WTC11 (cell line): ENCODE results near the gene MYH10. TPM values are rescaled to one million over a fixed set of nuclear protein-coding genes. Genes with fewer than 3 reads are reported as not detected.

Experiments
- ATAC-seq: fragments of 200-7000 bp; cut with Tn5 transposase; 2 replicates; pipeline ENCODE4 v1.10.0; 2021; ENCODE audit warnings: mild to moderate bottlenecking, moderate library complexity
- CTCF ChIA-PET: fragments of 300-600 bp; sonication (Branson Sonifier 250); formaldehyde crosslinking; loops from one replicate; lab custom pipeline; 2021; ENCODE audit warnings: antibody characterized with exemption; lab: Charles Lee
- POLR2A ChIA-PET: fragments of 350-600 bp; sonication (Branson Sonifier 250); formaldehyde crosslinking; loops from one replicate; lab custom pipeline; 2021; ENCODE audit warnings: antibody characterized with exemption; lab: Charles Lee
- DNase-seq: peaks from one replicate; pipeline ENCODE4 v3.0.0; 2021; ENCODE audit warnings: low spot score
- H3K27ac Mint-ChIP-seq: 2 replicates; pipeline ENCODE4 v1.8.0; 2021; ENCODE audit warnings: mixed read lengths
- H3K27me3 Mint-ChIP-seq: 2 replicates; pipeline ENCODE4 v1.8.0; 2021; ENCODE audit warnings: low read depth, mild to moderate bottlenecking, moderate library complexity, mixed read lengths
- H3K36me3 Mint-ChIP-seq: 2 replicates; pipeline ENCODE4 v1.8.0; 2021; ENCODE audit warnings: mixed read lengths
- H3K4me1 Mint-ChIP-seq: 2 replicates; pipeline ENCODE4 v1.8.0; 2022; ENCODE audit warnings: mixed read lengths
- H3K4me3 Mint-ChIP-seq: 2 replicates; pipeline ENCODE4 v1.8.0; 2021; ENCODE audit warnings: mild to moderate bottlenecking, moderate library complexity, mixed read lengths
- H3K9me3 Mint-ChIP-seq: 2 replicates; pipeline ENCODE4 v1.8.0; 2021; ENCODE audit warnings: mixed read lengths
- ATF2 ChIP-seq: sonication (generic); formaldehyde crosslinking; IDR thresholded peaks from 2 replicates; pipeline ENCODE4 v1.8.1; 2022; ENCODE audit warnings: low read depth, missing genetic modification reagents, borderline replicate concordance
- CREB1 ChIP-seq: sonication (generic); formaldehyde crosslinking; IDR thresholded peaks from 2 replicates; pipeline ENCODE4 v1.8.0; 2023; ENCODE audit warnings: mild to moderate bottlenecking, missing genetic modification reagents
- E2F5 ChIP-seq: sonication (generic); formaldehyde crosslinking; IDR thresholded peaks from 2 replicates; pipeline ENCODE4 v1.8.1; 2022; ENCODE audit warnings: mild to moderate bottlenecking, moderate library complexity, missing genetic modification reagents
- FOXJ3 ChIP-seq: sonication (generic); formaldehyde crosslinking; IDR thresholded peaks from 2 replicates; pipeline ENCODE4 v1.9.0; 2021; ENCODE audit warnings: missing genetic modification reagents, mild to moderate bottlenecking, borderline replicate concordance
- FOXK1 ChIP-seq: sonication (generic); formaldehyde crosslinking; IDR thresholded peaks from 2 replicates; pipeline ENCODE4 v1.8.0; 2022; ENCODE audit warnings: mild to moderate bottlenecking, moderate library complexity, missing genetic modification reagents
- FOXP1 ChIP-seq: sonication (generic); formaldehyde crosslinking; IDR thresholded peaks from 2 replicates; pipeline ENCODE4 v1.8.0; 2022; ENCODE audit warnings: missing genetic modification reagents, mild to moderate bottlenecking, moderate library complexity, borderline replicate concordance
- NFE2L1 ChIP-seq: sonication (generic); formaldehyde crosslinking; IDR thresholded peaks from 2 replicates; pipeline ENCODE4 v1.8.1; 2023; ENCODE audit warnings: missing genetic modification reagents
- NFYB ChIP-seq: sonication (generic); formaldehyde crosslinking; conservative IDR thresholded peaks from 2 replicates; pipeline ENCODE4 v1.8.0; 2022; ENCODE audit warnings: low read depth, missing genetic modification reagents
- NR1H2 ChIP-seq: sonication (generic); formaldehyde crosslinking; IDR thresholded peaks from 2 replicates; pipeline ENCODE4 v1.9.0; 2021; ENCODE audit warnings: mild to moderate bottlenecking, moderate library complexity, missing genetic modification reagents
- OVOL2 ChIP-seq: fragments of 250-450 bp; sonication (Bioruptor Pico); IDR thresholded peaks from 2 replicates; pipeline ENCODE4 v1.9.0; 2021; ENCODE audit warnings: mild to moderate bottlenecking, borderline replicate concordance
- RELA ChIP-seq: sonication (generic); formaldehyde crosslinking; IDR thresholded peaks from 2 replicates; pipeline ENCODE4 v1.8.1; 2022; ENCODE audit warnings: missing genetic modification reagents, mild to moderate bottlenecking, borderline replicate concordance
- RORB ChIP-seq: fragments of 250-450 bp; sonication (Bioruptor Pico); IDR thresholded peaks from 2 replicates; pipeline ENCODE4 v1.9.0; 2021; ENCODE audit warnings: mild to moderate bottlenecking
- TCF7 ChIP-seq: sonication (generic); formaldehyde crosslinking; IDR thresholded peaks from 2 replicates; pipeline ENCODE4 v1.8.0; 2022; ENCODE audit warnings: mild to moderate bottlenecking, low read depth, missing genetic modification reagents, moderate library complexity
- TEAD1 ChIP-seq: sonication (generic); formaldehyde crosslinking; IDR thresholded peaks from 2 replicates; pipeline ENCODE4 v1.8.0; 2022; ENCODE audit warnings: mild to moderate bottlenecking, missing genetic modification reagents
- USF1 ChIP-seq: sonication (generic); formaldehyde crosslinking; IDR thresholded peaks from 2 replicates; pipeline ENCODE4 v1.8.0; 2022; ENCODE audit warnings: mild to moderate bottlenecking, missing genetic modification reagents
- ZBTB21 ChIP-seq: sonication (generic); formaldehyde crosslinking; IDR thresholded peaks from 2 replicates; pipeline ENCODE4 v1.8.1; 2023; ENCODE audit warnings: mild to moderate bottlenecking, missing genetic modification reagents, borderline replicate concordance
- ZBTB43 ChIP-seq: sonication (generic); formaldehyde crosslinking; IDR thresholded peaks from 2 replicates; pipeline ENCODE4 v1.8.1; 2023; ENCODE audit warnings: mild to moderate bottlenecking, missing genetic modification reagents
- ZNF416 ChIP-seq: fragments of 250-450 bp; sonication (Bioruptor Pico); IDR thresholded peaks from 2 replicates; pipeline ENCODE4 v1.9.0; 2021; ENCODE audit warnings: mild to moderate bottlenecking, inconsistent platforms
- total RNA-seq: library from RNA; stranded (reverse); gene quantifications from 3 replicates; pipeline ENCODE4 v1.2.3, GENCODE V29; 2021
- TF ChIP-seq, protein P1 (sequence below): fragments of 250-450 bp; sonication (Bioruptor Pico); IDR thresholded peaks from 2 replicates; pipeline ENCODE4 v1.9.0; 2021; ENCODE audit warnings: moderate library complexity, mild to moderate bottlenecking, inconsistent platforms, borderline replicate concordance
- TF ChIP-seq, protein P2 (sequence below): sonication (generic); formaldehyde crosslinking; IDR thresholded peaks from 2 replicates; pipeline ENCODE4 v1.8.1; 2022; ENCODE audit warnings: mild to moderate bottlenecking, missing genetic modification reagents, moderate library complexity, borderline replicate concordance
- TF ChIP-seq, protein P3 (sequence below): sonication (generic); formaldehyde crosslinking; IDR thresholded peaks from 2 replicates; pipeline ENCODE4 v1.8.1; 2023; ENCODE audit warnings: mild to moderate bottlenecking, missing genetic modification reagents, borderline replicate concordance

The MYH10 gene
- total RNA-seq, 1 experiment from 2014 or later: 231 TPM

- peaks cover 6% of the 10 kb centered on the region; the same call in 1 of the 2 replicates for H3K36me3 Mint-ChIP-seq
- H3K27ac Mint-ChIP-seq: no peak overlapping the region
- peaks cover 17% of the 10 kb centered on the region for H3K27me3 Mint-ChIP-seq
- no peak overlapping the region for H3K4me3 Mint-ChIP-seq
- H3K9me3 Mint-ChIP-seq: peaks cover 15% of the 10 kb centered on the region
- TF ChIP-seq ZNF416 (CRISPR knock-in tag) (no peak), FOXK1 (no peak)
- TF ChIP-seq, all 79 proteins: peak for 0
- ATAC-seq (no peak), DNase-seq (no peak)
- no peaks in the 10 kb centered on the region for H3K4me1 Mint-ChIP-seq
- CTCF ChIA-PET: interaction anchor here (1.0 kb wide), 1 partner anchor 8 kb away, joined by 3 read pairs; no protein-coding TSS in a partner anchor
- POLR2A ChIA-PET: interaction anchor here (0.6 to 0.7 kb wide), 2 partner anchors 24 to 28 kb away, joined by 3 read pairs; partner anchors contain the start of gene MYH10
These were observed 28.3 kb upstream of the MYH10 start for GRCh38 chr17:8658810-8659209.

DNA sequence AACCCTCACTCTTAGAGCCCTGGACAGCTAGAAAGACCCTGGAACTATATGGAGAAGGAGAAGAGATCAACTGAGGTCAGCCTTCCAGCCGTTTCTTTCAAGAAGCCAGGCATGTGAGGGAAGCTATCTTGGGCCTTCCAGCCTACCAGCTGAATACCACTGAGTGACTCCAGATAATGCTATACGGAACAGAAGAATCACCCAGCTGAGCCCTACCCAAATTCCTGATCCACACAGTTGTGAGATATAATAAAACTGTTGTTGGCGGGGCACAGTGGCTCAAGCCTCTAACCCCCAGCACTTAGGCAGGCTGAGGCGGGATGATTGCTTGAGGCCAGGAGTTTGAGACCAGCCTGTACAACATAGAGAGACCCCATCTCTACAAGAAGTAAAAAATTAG, 26.2 kb upstream of the MYH10 start:
- no peak overlapping the region for H3K4me3 Mint-ChIP-seq
- DNase-seq (no peak), ATAC-seq (no peak)
- peaks cover 6% of the 10 kb centered on the region; the same call in 1 of the 2 replicates for H3K36me3 Mint-ChIP-seq
- H3K9me3 Mint-ChIP-seq: peaks cover 15% of the 10 kb centered on the region
- ChIA-PET POLR2A (no interaction called here), CTCF (no interaction called here)
- H3K27me3 Mint-ChIP-seq: peaks cover 15% of the 10 kb centered on the region
- no peak overlapping the region for H3K27ac Mint-ChIP-seq
- H3K4me1 Mint-ChIP-seq: no peaks in the 10 kb centered on the region
- TF ChIP-seq, protein P1, sequence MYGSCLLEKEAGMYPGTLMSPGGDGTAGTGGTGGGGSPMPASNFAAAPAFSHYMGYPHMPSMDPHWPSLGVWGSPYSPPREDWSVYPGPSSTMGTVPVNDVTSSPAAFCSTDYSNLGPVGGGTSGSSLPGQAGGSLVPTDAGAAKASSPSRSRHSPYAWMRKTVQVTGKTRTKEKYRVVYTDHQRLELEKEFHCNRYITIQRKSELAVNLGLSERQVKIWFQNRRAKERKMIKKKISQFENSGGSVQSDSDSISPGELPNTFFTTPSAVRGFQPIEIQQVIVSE (CRISPR knock-in tag): no peak

DNA sequence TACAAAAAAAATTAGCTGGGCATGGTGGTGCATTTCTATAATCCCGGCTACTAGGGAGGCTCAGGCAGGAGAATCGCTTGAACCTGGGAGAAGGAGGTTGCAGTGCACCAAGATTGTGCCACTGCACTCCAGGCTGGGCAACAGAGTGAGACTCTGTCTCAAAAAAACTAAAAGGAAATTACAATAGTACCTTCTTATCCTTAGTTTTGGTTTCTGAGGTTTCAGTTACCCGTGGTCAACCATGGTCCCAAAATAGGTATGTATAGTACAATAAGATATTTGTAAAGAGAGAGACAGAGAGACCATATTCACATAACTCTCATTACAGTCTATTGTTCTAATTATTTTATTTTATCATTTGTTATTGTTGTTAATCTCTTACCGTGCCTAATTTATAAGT, 24.3 kb upstream of the MYH10 start:
- Mint-ChIP-seq H3K4me1 (no peaks in the 10 kb centered on the region), H3K27me3 (no peaks in the 10 kb centered on the region; the same call in 1 of the 2 replicates), H3K4me3 (no peak overlapping the region)
- CTCF ChIA-PET: no interaction called here
- ATAC-seq: no peak
- TF ChIP-seq NR1H2 (CRISPR knock-in tag) (no peak), RELA (CRISPR knock-in tag) (no peak), USF1 (CRISPR knock-in tag) (no peak), ZBTB43 (CRISPR knock-in tag) (no peak), CREB1 (CRISPR knock-in tag) (no peak), NFE2L1 (CRISPR knock-in tag) (no peak), OVOL2 (CRISPR knock-in tag) (no peak), FOXP1 (no peak), E2F5 (no peak), ZBTB21 (CRISPR knock-in tag) (no peak), ATF2 (CRISPR knock-in tag) (no peak), RORB (no peak), TCF7 (CRISPR knock-in tag) (no peak), FOXJ3 (no peak), TEAD1 (CRISPR knock-in tag) (no peak), NFYB (CRISPR knock-in tag) (no peak)
- TF ChIP-seq, protein P2, sequence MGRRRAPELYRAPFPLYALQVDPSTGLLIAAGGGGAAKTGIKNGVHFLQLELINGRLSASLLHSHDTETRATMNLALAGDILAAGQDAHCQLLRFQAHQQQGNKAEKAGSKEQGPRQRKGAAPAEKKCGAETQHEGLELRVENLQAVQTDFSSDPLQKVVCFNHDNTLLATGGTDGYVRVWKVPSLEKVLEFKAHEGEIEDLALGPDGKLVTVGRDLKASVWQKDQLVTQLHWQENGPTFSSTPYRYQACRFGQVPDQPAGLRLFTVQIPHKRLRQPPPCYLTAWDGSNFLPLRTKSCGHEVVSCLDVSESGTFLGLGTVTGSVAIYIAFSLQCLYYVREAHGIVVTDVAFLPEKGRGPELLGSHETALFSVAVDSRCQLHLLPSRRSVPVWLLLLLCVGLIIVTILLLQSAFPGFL (CRISPR knock-in tag): no peak
- TF ChIP-seq, protein P3, sequence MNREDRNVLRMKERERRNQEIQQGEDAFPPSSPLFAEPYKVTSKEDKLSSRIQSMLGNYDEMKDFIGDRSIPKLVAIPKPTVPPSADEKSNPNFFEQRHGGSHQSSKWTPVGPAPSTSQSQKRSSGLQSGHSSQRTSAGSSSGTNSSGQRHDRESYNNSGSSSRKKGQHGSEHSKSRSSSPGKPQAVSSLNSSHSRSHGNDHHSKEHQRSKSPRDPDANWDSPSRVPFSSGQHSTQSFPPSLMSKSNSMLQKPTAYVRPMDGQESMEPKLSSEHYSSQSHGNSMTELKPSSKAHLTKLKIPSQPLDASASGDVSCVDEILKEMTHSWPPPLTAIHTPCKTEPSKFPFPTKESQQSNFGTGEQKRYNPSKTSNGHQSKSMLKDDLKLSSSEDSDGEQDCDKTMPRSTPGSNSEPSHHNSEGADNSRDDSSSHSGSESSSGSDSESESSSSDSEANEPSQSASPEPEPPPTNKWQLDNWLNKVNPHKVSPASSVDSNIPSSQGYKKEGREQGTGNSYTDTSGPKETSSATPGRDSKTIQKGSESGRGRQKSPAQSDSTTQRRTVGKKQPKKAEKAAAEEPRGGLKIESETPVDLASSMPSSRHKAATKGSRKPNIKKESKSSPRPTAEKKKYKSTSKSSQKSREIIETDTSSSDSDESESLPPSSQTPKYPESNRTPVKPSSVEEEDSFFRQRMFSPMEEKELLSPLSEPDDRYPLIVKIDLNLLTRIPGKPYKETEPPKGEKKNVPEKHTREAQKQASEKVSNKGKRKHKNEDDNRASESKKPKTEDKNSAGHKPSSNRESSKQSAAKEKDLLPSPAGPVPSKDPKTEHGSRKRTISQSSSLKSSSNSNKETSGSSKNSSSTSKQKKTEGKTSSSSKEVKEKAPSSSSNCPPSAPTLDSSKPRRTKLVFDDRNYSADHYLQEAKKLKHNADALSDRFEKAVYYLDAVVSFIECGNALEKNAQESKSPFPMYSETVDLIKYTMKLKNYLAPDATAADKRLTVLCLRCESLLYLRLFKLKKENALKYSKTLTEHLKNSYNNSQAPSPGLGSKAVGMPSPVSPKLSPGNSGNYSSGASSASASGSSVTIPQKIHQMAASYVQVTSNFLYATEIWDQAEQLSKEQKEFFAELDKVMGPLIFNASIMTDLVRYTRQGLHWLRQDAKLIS (CRISPR knock-in tag): no peak
- TF ChIP-seq, all 79 proteins: peak for 0
- Mint-ChIP-seq H3K9me3 (peaks cover 15% of the 10 kb centered on the region), H3K36me3 (peaks cover 6% of the 10 kb centered on the region; the same call in 1 of the 2 replicates), H3K27ac (no peak overlapping the region)
- DNase-seq: no peak
- POLR2A ChIA-PET: no interaction called here
